ENCODE results near the gene CASZ1.

The CASZ1 gene

DNA sequence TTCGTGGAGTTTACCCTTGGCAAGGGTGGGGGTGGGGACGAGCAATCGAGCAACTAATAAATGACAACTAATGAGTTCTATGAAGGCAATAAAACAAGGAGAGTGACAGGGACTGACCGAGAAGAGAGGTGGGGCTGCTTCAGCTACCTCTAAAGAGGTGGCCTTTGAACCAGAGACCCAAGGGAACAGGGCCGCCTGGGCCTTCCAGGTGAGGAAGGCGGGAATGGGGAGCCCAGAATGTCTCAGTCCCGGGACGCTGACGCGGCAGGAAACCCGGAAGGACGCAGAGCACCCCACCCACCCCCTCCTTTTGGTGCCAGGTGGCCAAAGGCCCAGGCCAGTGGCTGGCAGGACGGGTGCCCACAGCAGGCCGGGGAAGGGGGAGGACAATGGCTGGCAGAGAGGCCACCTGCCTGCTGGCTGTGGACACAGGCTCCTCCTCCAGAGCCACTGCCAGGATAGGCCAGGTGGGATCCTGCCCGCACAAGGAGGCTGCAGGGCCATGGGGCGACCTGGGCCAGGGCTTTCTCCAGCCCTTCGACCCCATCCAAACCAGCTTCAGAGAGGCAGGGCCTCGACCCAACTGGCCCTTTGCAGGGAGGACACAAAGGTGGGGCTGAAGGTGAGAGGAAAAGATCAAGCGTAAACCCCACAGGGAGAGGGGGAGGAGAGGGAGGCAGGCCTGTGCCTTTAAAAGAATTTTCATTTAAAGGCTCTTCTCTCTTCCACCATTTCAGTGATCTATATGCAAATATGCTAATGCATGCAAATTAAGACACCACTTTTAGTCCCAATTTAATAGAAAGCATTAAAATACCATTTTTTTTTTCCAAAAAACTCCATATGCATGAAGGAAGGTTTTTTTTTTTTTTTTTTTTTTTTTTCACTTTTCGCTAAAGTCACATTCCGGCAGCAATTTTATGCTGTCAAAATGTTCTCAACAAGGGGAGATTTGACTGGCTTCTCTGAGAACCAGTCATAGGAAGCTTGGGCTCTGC lies 58.1 kb downstream of the CASZ1 start:
- Histone ChIP-seq H3K4me1 (ENCODE audit: control insufficient read depth, low read depth, low read length) (peaks cover 29% of the 10 kb centered on the region), H3K27me3 (ENCODE audit: control insufficient read depth, insufficient read depth, low read length) (no peaks in the 10 kb centered on the region), H3K9ac (ENCODE audit: low read length) (no peak overlapping the region), H3K9me3 (ENCODE audit: control insufficient read depth, low read depth, low read length) (no peaks in the 10 kb centered on the region), H3K4me3 (ENCODE audit: low read length) (no peak overlapping the region), H3K36me3 (ENCODE audit: control insufficient read depth, low read depth, low read length) (no peaks in the 10 kb centered on the region), H3K27ac (ENCODE audit: low read length) (no peak overlapping the region)

DNA sequence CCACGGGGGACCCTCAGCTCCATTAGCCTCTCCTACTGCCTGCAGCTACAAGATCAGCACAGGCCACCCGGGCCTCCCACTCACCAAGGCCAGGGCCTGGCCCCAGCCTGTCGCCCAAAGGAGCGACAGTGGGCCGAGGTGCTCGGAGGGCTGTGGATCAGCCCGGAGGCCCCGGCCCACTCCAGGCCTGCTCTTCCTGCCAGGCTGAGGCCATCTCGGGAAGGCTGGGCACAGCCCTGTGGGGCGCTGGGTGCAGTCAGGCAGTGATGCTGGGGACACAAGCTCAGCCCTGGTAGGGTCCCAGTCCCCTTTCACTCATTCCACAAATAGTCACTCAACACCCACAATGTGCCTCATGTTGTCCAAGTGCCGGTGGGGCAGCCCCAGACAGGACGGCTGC lies 58.8 kb downstream of the CASZ1 start:
- Histone ChIP-seq H3K27ac (ENCODE audit: low read length) (no peak overlapping the region), H3K9ac (ENCODE audit: low read length) (no peak overlapping the region), H3K4me1 (ENCODE audit: control insufficient read depth, low read depth, low read length) (peaks cover 29% of the 10 kb centered on the region), H3K27me3 (ENCODE audit: control insufficient read depth, insufficient read depth, low read length) (no peaks in the 10 kb centered on the region), H3K36me3 (ENCODE audit: control insufficient read depth, low read depth, low read length) (no peaks in the 10 kb centered on the region), H3K9me3 (ENCODE audit: control insufficient read depth, low read depth, low read length) (no peaks in the 10 kb centered on the region), H3K4me3 (ENCODE audit: low read length) (no peak overlapping the region)

DNA sequence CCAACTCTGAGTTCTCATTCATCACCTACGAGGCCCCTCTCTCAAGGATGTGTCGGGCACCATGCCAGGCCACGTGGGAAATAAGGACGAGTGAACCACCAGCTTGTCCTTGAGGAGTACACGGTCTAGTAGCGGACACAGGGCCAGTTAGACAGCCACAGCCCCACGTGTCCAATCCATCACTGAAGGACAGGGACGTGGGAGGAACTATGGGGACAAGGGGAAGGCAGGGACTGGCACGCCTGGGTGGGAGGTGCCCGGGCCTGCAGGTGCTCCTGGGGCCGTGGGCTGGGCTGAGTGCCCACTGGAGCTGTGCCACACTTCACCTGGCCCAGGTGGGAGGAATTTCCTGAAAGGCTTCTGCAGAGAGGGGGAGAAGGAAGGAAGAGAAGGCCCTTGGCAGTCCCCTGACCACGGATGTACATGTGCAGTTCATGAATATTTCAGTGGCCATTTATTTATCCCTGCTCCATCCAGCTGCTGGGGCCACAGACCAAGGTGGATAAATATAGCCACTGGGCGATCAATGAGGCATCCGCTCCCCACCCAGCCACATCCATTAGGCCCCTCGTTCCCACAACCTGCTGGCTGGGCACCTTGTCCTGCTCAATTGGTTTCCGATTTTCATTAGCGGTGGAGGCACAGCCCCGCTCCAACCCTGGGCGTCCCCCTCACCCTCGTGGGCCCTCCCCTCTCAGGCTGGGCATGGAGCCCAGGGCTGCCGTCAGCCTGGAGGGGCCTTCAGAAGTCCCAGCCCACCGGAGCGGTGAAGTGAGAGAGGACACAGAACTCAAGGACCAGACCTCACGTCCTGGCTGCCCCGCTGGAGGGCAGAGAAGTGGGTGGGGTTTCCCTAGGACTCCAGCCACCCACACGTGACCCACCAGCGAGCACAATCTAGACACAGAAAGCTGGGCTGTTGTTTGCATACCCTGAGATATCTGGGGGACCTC lies 59.5 kb downstream of the CASZ1 start:
- Histone ChIP-seq H3K36me3 (ENCODE audit: control insufficient read depth, low read depth, low read length) (no peaks in the 10 kb centered on the region), H3K4me1 (ENCODE audit: control insufficient read depth, low read depth, low read length) (peaks cover 29% of the 10 kb centered on the region), H3K9ac (ENCODE audit: low read length) (no peak overlapping the region), H3K9me3 (ENCODE audit: control insufficient read depth, low read depth, low read length) (no peaks in the 10 kb centered on the region), H3K27ac (ENCODE audit: low read length) (no peak overlapping the region), H3K27me3 (ENCODE audit: control insufficient read depth, insufficient read depth, low read length) (no peaks in the 10 kb centered on the region), H3K4me3 (ENCODE audit: low read length) (no peak overlapping the region)

DNA sequence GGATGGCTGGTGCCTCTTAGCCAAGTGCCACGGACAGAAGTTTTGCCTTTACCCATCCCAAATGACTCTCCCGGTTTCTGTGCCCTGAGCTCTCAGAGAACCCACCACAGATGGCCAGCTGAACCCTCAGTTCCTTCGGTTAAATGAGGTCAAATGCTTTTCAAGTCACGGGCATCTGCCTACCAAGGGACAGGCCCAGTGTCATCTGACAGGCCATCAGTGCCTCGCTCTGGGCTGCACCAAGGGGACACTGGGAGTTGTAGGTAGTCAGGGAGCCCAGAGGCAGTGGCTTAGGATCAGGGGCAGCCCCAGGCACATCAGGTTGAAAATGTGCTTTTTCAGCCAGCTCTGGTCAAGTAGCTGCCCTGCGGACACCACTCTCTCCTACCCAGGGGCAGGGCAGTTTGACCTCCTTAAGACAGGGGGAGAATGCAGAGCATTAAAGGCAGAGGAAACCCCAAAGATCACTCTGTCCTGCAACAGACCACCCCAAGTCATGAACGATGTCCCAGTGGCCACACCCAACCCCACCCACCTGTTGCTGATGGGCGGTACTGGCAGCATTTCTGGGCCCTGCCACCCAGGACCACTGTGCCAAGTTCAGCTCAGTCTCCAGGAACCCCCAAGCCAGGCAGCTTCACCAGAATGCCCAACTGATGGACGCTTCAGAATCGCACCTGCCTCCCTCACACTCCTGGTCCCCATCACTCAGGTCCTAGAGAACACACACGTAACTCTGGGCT lies 60.7 kb downstream of the CASZ1 start:
- H3K27ac ChIP-seq (ENCODE audit: low read length) = no peak overlapping the region
- no peaks in the 10 kb centered on the region for H3K27me3 ChIP-seq (ENCODE audit: control insufficient read depth, insufficient read depth, low read length)
- peaks cover 29% of the 10 kb centered on the region for H3K4me1 ChIP-seq (ENCODE audit: control insufficient read depth, low read depth, low read length)
- H3K36me3 ChIP-seq (ENCODE audit: control insufficient read depth, low read depth, low read length) = no peaks in the 10 kb centered on the region
- no peaks in the 10 kb centered on the region for H3K9me3 ChIP-seq (ENCODE audit: control insufficient read depth, low read depth, low read length)
- no peak overlapping the region for H3K9ac ChIP-seq (ENCODE audit: low read length)
- no peak overlapping the region for H3K4me3 ChIP-seq (ENCODE audit: low read length)

DNA sequence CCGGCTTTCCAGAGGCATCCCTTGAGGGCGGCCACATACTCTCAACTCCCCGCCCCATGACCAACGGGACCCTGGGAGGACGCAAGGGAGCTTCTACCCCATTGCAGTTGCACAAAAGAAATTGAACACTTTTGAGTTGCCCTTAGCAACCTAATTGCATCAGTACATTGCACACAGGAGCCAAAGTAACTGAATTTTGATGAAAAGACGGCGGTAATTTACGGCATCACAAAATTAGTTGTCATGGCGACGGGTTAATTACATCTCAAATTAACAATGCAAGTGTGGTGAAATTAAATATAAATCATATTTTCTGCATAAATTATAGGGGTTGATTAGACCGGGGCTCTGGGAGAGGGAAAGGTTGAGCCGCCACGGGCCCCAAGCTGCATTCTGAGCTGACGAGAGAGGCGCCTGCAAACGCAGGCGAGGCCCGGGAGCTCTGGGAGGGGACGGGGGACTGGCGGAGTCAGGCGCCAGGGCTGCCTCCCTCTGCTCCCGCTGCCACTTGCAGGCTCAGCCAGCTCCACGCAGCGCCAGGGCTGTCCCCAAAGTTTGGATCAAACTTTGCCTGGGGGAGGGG lies 61.4 kb downstream of the CASZ1 start:
- Histone ChIP-seq H3K27me3 (ENCODE audit: control insufficient read depth, insufficient read depth, low read length) (no peaks in the 10 kb centered on the region), H3K9me3 (ENCODE audit: control insufficient read depth, low read depth, low read length) (no peaks in the 10 kb centered on the region), H3K4me3 (ENCODE audit: low read length) (no peak overlapping the region), H3K36me3 (ENCODE audit: control insufficient read depth, low read depth, low read length) (no peaks in the 10 kb centered on the region), H3K27ac (ENCODE audit: low read length) (no peak overlapping the region), H3K4me1 (ENCODE audit: control insufficient read depth, low read depth, low read length) (peaks cover 29% of the 10 kb centered on the region), H3K9ac (ENCODE audit: low read length) (no peak overlapping the region)

DNA sequence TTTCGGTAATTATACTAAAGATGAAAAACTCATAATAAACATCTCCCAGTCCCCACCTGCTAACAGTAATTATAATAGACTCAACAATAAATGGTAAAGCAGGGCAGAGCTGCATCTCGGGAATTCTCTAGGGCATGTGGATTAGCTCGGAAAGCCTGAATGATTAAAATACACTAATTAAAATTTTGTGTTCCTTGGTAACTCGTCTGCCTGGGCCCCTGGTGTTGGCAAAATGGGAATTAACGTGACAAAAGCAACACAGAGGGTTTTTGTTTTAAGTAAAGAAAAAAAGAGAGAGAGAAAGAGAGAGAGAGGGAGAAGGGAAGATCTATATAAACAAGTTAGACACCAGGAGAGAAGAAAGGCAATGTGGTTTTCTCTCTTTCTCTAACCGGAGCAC lies 62.1 kb downstream of the CASZ1 start:
- Histone ChIP-seq H3K27me3 (ENCODE audit: control insufficient read depth, insufficient read depth, low read length) (no peaks in the 10 kb centered on the region), H3K4me3 (ENCODE audit: low read length) (no peak overlapping the region)

DNA sequence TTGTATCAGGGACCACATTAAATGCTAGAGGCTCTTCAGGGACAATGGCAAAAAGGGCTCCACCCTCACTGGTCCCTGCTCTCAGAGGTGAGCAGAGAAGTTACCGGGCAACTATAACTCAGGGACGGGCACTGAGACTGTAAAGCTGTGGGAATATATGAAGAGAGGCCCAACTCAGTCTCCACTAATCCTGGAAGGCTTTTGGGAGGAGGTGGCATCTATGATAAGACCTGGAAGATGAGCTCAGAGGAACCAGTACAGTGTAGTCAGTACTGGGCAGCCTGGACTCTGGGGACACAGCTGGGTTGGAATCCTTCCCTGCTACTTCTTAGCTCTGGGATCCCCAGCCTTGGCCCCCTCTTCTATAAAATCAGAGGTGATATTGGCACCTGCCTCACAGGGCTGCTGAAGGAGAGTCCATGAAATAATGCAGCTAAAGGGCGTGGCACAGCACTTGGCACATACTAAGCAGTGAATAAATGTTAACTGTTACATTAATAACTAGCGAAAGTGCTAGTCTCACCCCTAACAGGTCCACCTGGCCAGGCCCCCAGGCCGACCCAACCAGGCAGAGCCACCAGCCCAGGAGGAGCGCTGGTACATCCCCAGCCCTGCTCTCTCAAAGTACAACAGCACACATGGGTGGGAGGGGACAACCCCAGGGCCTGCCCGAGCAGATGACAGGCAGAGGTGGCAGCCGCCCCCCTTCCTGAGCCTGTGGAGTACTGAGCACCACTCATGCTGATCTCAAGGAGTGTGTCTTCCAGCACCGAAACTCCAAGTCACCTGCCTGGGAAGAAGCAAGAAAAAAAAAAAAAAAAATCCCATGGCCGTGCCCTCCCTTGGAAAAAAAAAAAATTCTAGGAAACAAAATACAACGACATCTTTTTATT lies 62.7 kb downstream of the CASZ1 start:
- Histone ChIP-seq H3K27ac (ENCODE audit: low read length) (no peak overlapping the region), H3K9ac (ENCODE audit: low read length) (no peak overlapping the region), H3K36me3 (ENCODE audit: control insufficient read depth, low read depth, low read length) (no peaks in the 10 kb centered on the region), H3K9me3 (ENCODE audit: control insufficient read depth, low read depth, low read length) (no peaks in the 10 kb centered on the region), H3K27me3 (ENCODE audit: control insufficient read depth, insufficient read depth, low read length) (no peaks in the 10 kb centered on the region), H3K4me1 (ENCODE audit: control insufficient read depth, low read depth, low read length) (peaks cover 34% of the 10 kb centered on the region), H3K4me3 (ENCODE audit: low read length) (no peak overlapping the region)

More for the DNA sequence above, 62.1 kb downstream of the CASZ1 start:
- H3K4me1 ChIP-seq (ENCODE audit: control insufficient read depth, low read depth, low read length) = peaks cover 30% of the 10 kb centered on the region
- no peak overlapping the region for H3K27ac ChIP-seq (ENCODE audit: low read length)
- no peak overlapping the region for H3K9ac ChIP-seq (ENCODE audit: low read length)
- H3K36me3 ChIP-seq (ENCODE audit: control insufficient read depth, low read depth, low read length) = no peaks in the 10 kb centered on the region
- H3K9me3 ChIP-seq (ENCODE audit: control insufficient read depth, low read depth, low read length) = no peaks in the 10 kb centered on the region

DNA sequence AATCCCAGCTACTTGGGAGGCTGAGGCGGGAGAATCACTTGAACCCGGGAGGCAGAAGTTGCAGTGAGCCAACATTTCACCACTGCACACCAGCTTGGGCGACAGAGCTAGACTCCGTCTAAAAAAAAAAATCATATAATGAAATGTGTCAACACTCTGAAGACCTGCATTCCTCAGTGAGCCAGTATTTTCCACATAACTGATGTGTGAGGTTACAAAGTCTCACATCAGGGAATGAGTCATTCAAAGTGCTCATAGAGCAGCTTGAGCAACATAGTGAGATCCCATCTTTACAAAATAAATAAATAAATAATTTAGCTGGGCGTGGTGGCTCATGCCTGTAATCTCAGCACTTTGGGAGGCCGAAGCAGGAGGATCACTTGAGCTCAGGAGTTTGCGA lies 65.5 kb downstream of the CASZ1 start:
- Histone ChIP-seq H3K36me3 (ENCODE audit: control insufficient read depth, low read depth, low read length) (no peaks in the 10 kb centered on the region), H3K9me3 (ENCODE audit: control insufficient read depth, low read depth, low read length) (no peaks in the 10 kb centered on the region), H3K9ac (ENCODE audit: low read length) (no peak overlapping the region), H3K4me1 (ENCODE audit: control insufficient read depth, low read depth, low read length) (peaks cover 27% of the 10 kb centered on the region), H3K4me3 (ENCODE audit: low read length) (no peak overlapping the region), H3K27me3 (ENCODE audit: control insufficient read depth, insufficient read depth, low read length) (no peaks in the 10 kb centered on the region), H3K27ac (ENCODE audit: low read length) (no peak overlapping the region)

DNA sequence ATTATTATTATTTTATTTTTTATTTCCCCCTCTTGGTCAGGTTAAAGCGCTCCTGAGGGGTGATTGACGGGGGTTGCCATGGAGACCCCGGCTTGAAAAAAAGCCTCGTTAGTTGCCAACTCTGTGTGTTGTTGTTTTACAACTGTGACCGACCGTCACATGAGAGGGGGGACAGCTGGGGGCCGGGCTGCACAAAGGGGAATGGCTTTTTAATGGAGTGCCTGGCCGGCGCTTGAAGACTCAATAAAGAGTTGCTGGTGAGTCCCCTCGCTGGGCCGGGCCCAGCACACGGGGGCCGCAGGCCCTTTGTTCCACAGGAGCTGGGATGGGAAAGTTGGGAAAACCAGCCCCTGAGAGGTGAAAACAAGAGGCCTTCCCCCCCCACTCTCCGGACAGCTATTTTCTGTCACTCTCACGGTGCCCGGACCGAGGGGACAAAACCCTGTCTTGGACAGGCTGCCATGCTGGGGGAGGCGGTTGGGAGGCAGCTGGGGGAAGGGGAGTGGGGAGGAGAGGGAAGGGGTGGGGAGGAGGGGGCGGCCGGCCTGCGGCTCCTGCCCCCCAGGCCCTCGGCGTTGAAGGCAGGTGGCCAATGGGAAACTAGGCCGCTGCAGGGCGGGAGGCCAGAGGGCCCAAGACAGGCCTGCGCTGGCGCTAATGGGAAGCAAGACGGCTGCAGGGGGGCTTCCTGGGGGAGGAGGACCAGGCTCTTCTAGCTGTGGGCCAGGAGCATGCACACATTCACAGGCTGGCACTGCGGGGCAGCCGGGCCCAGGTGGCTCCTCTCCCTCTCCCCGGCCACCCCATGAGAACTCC lies 67.6 kb downstream of the CASZ1 start:
- H3K36me3 ChIP-seq (ENCODE audit: control insufficient read depth, low read depth, low read length) = no peaks in the 10 kb centered on the region
- H3K4me3 ChIP-seq (ENCODE audit: low read length) = no peak overlapping the region
- H3K27ac ChIP-seq (ENCODE audit: low read length) = no peak overlapping the region
- no peaks in the 10 kb centered on the region for H3K27me3 ChIP-seq (ENCODE audit: control insufficient read depth, insufficient read depth, low read length)
- H3K9me3 ChIP-seq (ENCODE audit: control insufficient read depth, low read depth, low read length) = no peaks in the 10 kb centered on the region
- H3K9ac ChIP-seq (ENCODE audit: low read length) = peak overlapping the region; percentile 62
- peaks cover 7% of the 10 kb centered on the region for H3K4me1 ChIP-seq (ENCODE audit: control insufficient read depth, low read depth, low read length)

Data from iPS-18a (cell line).